Activated T-cell treated with anti-CD3 and anti-CD28 coated beads for 4 hours (primary cell): Measurements from ENCODE around the gene WIPI1.

ENCODE experiments used
- DNase-seq: peaks from one replicate; pipeline ENCODE4 v3.0.0-alpha.2; 2020

WIPI1 gene

GRCh38 chr17:68460146-68460545 lies 2.9 kb upstream of the WIPI1 start:
- no peak for DNase-seq

GRCh38 chr17:68459037-68459639 lies 1.8 kb upstream of the WIPI1 start:
- no peak for DNase-seq

GRCh38 chr17:68458260-68459036 lies 1.2 kb upstream of the WIPI1 start:
- DNase-seq, result no peak

- peak; percentile 95 for DNase-seq
Measured at GRCh38 chr17:68457539-68458259, 403 bp upstream of the WIPI1 start.

- DNase-seq, result no peak
Measured at GRCh38 chr17:68456339-68457167, 743 bp downstream of the WIPI1 start.

- DNase-seq, result no peak
Measured at GRCh38 chr17:68455901-68456338, 1.4 kb downstream of the WIPI1 start.

GRCh38 chr17:68453991-68454665 lies 3.2 kb downstream of the WIPI1 start:
- no peak for DNase-seq

- DNase-seq, result no peak
Measured at GRCh38 chr17:68452724-68453290, 4.5 kb downstream of the WIPI1 start.

- DNase-seq, result no peak
Measured at GRCh38 chr17:68451670-68452354, 5.5 kb downstream of the WIPI1 start.

- no peak for DNase-seq
Measured at GRCh38 chr17:68450801-68451200, 6.5 kb downstream of the WIPI1 start.

GRCh38 chr17:68450391-68450790 lies 6.9 kb downstream of the WIPI1 start:
- DNase-seq, result no peak

- no peak for DNase-seq
Measured at GRCh38 chr17:68449021-68449739, 8.1 kb downstream of the WIPI1 start.

GRCh38 chr17:68446626-68447041 lies 10.7 kb downstream of the WIPI1 start:
- DNase-seq, result no peak

GRCh38 chr17:68445671-68446070 lies 11.6 kb downstream of the WIPI1 start:
- no peak for DNase-seq

- DNase-seq, result no peak
Measured at GRCh38 chr17:68443972-68444464, 13.3 kb downstream of the WIPI1 start.

GRCh38 chr17:68441070-68441770 lies 16.1 kb downstream of the WIPI1 start:
- no peak for DNase-seq

- no peak for DNase-seq
Measured at GRCh38 chr17:68440526-68440925, 16.8 kb downstream of the WIPI1 start.

GRCh38 chr17:68439656-68440290 lies 17.5 kb downstream of the WIPI1 start:
- DNase-seq, result no peak
